ENCODE data around the gene MLH3.

- TF ChIP-seq CTCF (IDR thresholded peaks at IDR 0.05; ENCODE audit: poor library complexity, severe bottlenecking) (no peak), RAD21 (conservative IDR thresholded peaks at IDR 0.05) (no peak), EZH2 (IDR thresholded peaks at IDR 0.05; ENCODE audit: borderline replicate concordance, insufficient read depth, low read length, poor library complexity, severe bottlenecking) (no peak), POLR2AphosphoS5 (IDR thresholded peaks at IDR 0.05) (no peak), EP300 (conservative IDR thresholded peaks at IDR 0.05; ENCODE audit: poor library complexity, severe bottlenecking) (no peak), REST (IDR thresholded peaks at IDR 0.05; ENCODE audit: borderline replicate concordance) (no peak)
Measured at GRCh38 chr14:75081660-75082229, 30.5 kb upstream of the MLH3 start.

Measured in neural cell (in vitro differentiated cells).